Hepatocyte (in vitro differentiated cells): ENCODE data around the gene CCDC106. TPM values are rescaled to one million over a fixed set of nuclear protein-coding genes. Genes with fewer than 3 reads are reported as not detected.

Source experiments
- DNase-seq: peaks from one replicate; pipeline ENCODE4 v3.0.0-alpha.2; 2016; ENCODE audit warnings: low spot score
- H2AFZ ChIP-seq: fragments of 200-600 bp; sonication (generic); 2 replicates; pipeline ENCODE4 v1.6.0; 2016; ENCODE audit warnings: antibody characterized with exemption, mild to moderate bottlenecking
- H3K27ac ChIP-seq: fragments of 200-600 bp; sonication (generic); 2 replicates; pipeline ENCODE4 v1.5.1; 2016; ENCODE audit warnings: mild to moderate bottlenecking
- H3K27me3 ChIP-seq: fragments of 200-600 bp; sonication (generic); 2 replicates; pipeline ENCODE4 v1.6.1; 2016
- H3K36me3 ChIP-seq: fragments of 200-600 bp; sonication (generic); replicated peaks from 2 replicates; pipeline ENCODE4 v1.5.1; 2016; ENCODE audit warnings: low read depth; ENCODE audit not compliant: insufficient read depth
- H3K4me1 ChIP-seq: fragments of 200-600 bp; sonication (generic); 2 replicates; pipeline ENCODE4 v1.5.1; 2016; ENCODE audit warnings: mild to moderate bottlenecking, moderate library complexity; ENCODE audit not compliant: insufficient read depth
- H3K4me2 ChIP-seq: fragments of 200-600 bp; sonication (generic); 2 replicates; pipeline ENCODE4 v1.6.0; 2016
- H3K4me3 ChIP-seq: fragments of 200-600 bp; sonication (generic); 2 replicates; pipeline ENCODE4 v1.5.1; 2016; ENCODE audit warnings: mild to moderate bottlenecking
- H3K79me2 ChIP-seq: fragments of 200-600 bp; sonication (generic); 2 replicates; pipeline ENCODE4 v1.6.0; 2017; ENCODE audit warnings: mild to moderate bottlenecking
- H3K9me2 ChIP-seq: fragments of 200-600 bp; sonication (generic); replicated peaks from 2 replicates; pipeline ENCODE4 v1.6.0; 2017; ENCODE audit warnings: mild to moderate bottlenecking; ENCODE audit not compliant: insufficient read depth
- H3K9me3 ChIP-seq: fragments of 200-600 bp; sonication (generic); 2 replicates; pipeline ENCODE4 v1.5.1; 2016; ENCODE audit warnings: low read depth, mild to moderate bottlenecking
- H4K20me1 ChIP-seq: fragments of 200-600 bp; sonication (generic); 2 replicates; pipeline ENCODE4 v1.6.0; 2016; ENCODE audit warnings: mild to moderate bottlenecking; ENCODE audit not compliant: insufficient read depth, poor library complexity, severe bottlenecking
- EZH2 ChIP-seq: fragments of 200-600 bp; sonication (generic); IDR thresholded peaks from 2 replicates; pipeline ENCODE4 v1.6.1; 2016; ENCODE audit warnings: antibody characterized with exemption, mild to moderate bottlenecking, borderline replicate concordance
- EZH2phosphoT487 ChIP-seq: fragments of 200-600 bp; sonication (generic); IDR thresholded peaks from one replicate; pipeline ENCODE4 v1.6.1; 2018; ENCODE audit warnings: antibody characterized with exemption, mild to moderate bottlenecking, low read depth, moderate library complexity; ENCODE audit not compliant: unreplicated experiment, severe bottlenecking
- WGBS: methylation state at CpG from one replicate; pipeline ENCODE4 v1.1.6; 2016; ENCODE audit warnings: low lambda C conversion rate; ENCODE audit errors: missing lambda C conversion rate; 5-methylcytosine and 5-hydroxymethylcytosine counted together
- polyA plus RNA-seq: library from polyadenylated mRNA; unstranded; fragments of >200 nt; fragmentation: Nextera tagmentation; extraction: Ambion mirVana; gene quantifications from 2 replicates; pipeline ENCODE4 v1.2.1, GENCODE V29; 2016
- total RNA-seq: library from RNA; depleted of rRNA; stranded (reverse); fragments of >200 nt; gene quantifications from 2 replicates; pipeline ENCODE4 v1.2.3, GENCODE V29; 2014
- TF ChIP-seq, protein P1 (sequence below): fragments of 200-600 bp; sonication (generic); IDR thresholded peaks from 2 replicates; pipeline ENCODE4 v1.5.1; 2016; ENCODE audit warnings: antibody characterized with exemption, mild to moderate bottlenecking; ENCODE audit not compliant: poor library complexity

Gene CCDC106
- total and polyA plus RNA-seq, 2 experiments from 2014 or later: 18.3 to 31.7 TPM

DNA sequence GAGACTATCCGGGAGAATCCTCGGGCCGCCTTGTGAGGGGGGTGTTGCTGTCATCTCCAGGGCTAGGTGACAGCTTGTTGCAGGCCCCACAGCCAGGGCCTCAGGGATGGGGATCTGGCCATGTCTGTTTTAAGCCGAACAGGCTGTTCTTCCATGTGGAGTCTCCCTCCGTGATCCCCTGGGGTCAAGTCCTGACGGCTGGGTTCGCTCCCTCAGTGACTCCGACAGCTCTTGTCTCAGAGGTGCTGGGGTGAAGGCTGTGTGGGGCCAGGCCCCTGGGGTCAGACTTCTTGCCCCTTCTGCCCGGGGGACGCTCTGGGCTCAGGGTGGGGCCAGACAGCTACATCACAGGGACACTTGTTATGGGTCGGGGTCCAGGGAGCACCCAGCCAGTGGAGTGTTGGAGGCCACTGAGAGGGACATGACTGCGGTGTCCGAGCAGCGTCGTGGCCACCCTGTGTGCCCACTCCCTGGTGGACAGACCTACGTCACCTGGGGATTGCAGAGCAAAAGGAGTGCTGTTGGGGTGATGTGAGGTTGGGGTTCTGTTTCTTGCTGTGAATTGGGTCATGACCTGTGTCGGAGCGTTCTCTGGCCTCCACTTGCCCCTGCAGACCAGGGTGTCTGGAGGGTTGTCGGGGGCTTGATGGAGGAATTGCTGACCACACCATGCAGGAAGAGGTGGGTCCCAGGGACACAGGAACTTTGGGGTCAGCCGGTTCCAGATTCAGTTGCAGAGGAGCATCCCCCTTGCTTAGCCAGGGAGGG is 48.5 kb downstream of the CCDC106 start:
- WGBS: 97% methylated on average over 20 of the region's 20 CpGs
- H3K27ac ChIP-seq: no peak overlapping the region
- no peaks in the 10 kb centered on the region for H3K9me3 ChIP-seq

DNA sequence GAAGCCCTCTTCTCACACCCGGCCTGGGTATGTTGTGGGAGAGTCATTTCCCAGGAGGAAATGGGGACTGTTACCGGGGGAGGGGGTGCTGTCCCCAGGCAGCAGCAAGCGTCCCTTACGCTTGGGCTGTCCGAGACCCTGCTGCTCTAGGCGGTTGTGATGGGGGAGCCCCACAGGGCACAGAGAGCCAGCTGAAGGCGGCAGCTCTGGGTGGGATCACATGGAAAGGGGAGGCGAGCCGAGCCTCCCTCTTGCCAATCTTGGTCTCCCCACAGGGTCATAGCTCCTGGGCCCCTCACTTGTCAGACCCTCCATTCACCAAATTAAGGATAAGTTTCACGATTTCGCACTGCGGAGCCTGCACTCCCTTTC is 49.0 kb downstream of the CCDC106 start:
- Histone ChIP-seq H3K4me1 (peaks cover 2% of the 10 kb centered on the region), H3K79me2 (no peaks in the 10 kb centered on the region), H2AFZ (no peak overlapping the region), H3K27ac (no peak overlapping the region), H4K20me1 (no peaks in the 10 kb centered on the region), H3K4me3 (no peak overlapping the region), H3K4me2 (no peak overlapping the region), H3K9me3 (no peaks in the 10 kb centered on the region), H3K36me3 (no peaks in the 10 kb centered on the region), H3K9me2 (no peaks in the 10 kb centered on the region), H3K27me3 (no peaks in the 10 kb centered on the region)
- 96% methylated on average over 12 of the region's 12 CpGs for whole genome bisulfite sequencing
- TF ChIP-seq EZH2phosphoT487 (no peak), EZH2 (no peak)
- TF ChIP-seq, protein P1, sequence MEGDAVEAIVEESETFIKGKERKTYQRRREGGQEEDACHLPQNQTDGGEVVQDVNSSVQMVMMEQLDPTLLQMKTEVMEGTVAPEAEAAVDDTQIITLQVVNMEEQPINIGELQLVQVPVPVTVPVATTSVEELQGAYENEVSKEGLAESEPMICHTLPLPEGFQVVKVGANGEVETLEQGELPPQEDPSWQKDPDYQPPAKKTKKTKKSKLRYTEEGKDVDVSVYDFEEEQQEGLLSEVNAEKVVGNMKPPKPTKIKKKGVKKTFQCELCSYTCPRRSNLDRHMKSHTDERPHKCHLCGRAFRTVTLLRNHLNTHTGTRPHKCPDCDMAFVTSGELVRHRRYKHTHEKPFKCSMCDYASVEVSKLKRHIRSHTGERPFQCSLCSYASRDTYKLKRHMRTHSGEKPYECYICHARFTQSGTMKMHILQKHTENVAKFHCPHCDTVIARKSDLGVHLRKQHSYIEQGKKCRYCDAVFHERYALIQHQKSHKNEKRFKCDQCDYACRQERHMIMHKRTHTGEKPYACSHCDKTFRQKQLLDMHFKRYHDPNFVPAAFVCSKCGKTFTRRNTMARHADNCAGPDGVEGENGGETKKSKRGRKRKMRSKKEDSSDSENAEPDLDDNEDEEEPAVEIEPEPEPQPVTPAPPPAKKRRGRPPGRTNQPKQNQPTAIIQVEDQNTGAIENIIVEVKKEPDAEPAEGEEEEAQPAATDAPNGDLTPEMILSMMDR: no peak
- no peak for DNase-seq

More for the DNA sequence above, 48.5 kb downstream of the CCDC106 start:
- Histone ChIP-seq H3K79me2 (no peaks in the 10 kb centered on the region), H3K9me2 (no peaks in the 10 kb centered on the region), H3K4me2 (no peak overlapping the region), H3K4me1 (no peaks in the 10 kb centered on the region), H3K27me3 (no peaks in the 10 kb centered on the region), H3K36me3 (no peaks in the 10 kb centered on the region), H3K4me3 (no peak overlapping the region), H2AFZ (no peak overlapping the region), H4K20me1 (no peaks in the 10 kb centered on the region)
- DNase-seq: no peak
- TF ChIP-seq EZH2phosphoT487: no peak
- TF ChIP-seq, protein P1: no peak
- no peak for TF ChIP-seq EZH2

DNA sequence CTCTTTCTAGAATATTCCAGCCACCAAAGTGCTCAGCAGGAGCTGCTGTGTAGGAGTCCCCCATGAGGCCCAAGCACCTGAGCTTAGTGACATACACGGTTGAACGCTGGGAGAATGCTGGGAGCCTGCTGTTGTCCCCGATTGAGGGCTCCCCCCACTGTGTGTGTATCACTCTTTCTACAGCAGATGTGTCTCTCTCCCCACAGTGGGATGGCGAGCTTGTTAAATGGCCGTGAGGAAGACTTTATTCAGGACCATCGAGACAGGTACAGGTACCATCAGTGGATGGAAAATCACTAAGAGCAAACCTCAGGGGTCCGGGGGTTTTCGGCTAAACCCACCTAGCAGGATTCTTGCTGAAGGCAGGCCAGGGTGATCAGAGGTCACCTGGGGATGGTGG is 49.7 kb downstream of the CCDC106 start:
- no peak for TF ChIP-seq EZH2phosphoT487
- TF ChIP-seq, protein P1: no peak
- TF ChIP-seq EZH2: no peak
- no peaks in the 10 kb centered on the region for H3K36me3 ChIP-seq
- no peaks in the 10 kb centered on the region for H3K27me3 ChIP-seq
- no peak overlapping the region for H3K27ac ChIP-seq
- no peak overlapping the region for H3K4me3 ChIP-seq
- no peaks in the 10 kb centered on the region for H3K9me2 ChIP-seq
- no peak overlapping the region for H3K4me2 ChIP-seq
- 97% methylated on average over 8 of the region's 8 CpGs for WGBS
- DNase-seq: no peak
- H4K20me1 ChIP-seq: no peaks in the 10 kb centered on the region
- H2AFZ ChIP-seq: no peak overlapping the region
- H3K4me1 ChIP-seq: peaks cover 6% of the 10 kb centered on the region
- no peaks in the 10 kb centered on the region for H3K79me2 ChIP-seq
- no peaks in the 10 kb centered on the region for H3K9me3 ChIP-seq
